ENCODE data around the gene SRC.

DNA sequence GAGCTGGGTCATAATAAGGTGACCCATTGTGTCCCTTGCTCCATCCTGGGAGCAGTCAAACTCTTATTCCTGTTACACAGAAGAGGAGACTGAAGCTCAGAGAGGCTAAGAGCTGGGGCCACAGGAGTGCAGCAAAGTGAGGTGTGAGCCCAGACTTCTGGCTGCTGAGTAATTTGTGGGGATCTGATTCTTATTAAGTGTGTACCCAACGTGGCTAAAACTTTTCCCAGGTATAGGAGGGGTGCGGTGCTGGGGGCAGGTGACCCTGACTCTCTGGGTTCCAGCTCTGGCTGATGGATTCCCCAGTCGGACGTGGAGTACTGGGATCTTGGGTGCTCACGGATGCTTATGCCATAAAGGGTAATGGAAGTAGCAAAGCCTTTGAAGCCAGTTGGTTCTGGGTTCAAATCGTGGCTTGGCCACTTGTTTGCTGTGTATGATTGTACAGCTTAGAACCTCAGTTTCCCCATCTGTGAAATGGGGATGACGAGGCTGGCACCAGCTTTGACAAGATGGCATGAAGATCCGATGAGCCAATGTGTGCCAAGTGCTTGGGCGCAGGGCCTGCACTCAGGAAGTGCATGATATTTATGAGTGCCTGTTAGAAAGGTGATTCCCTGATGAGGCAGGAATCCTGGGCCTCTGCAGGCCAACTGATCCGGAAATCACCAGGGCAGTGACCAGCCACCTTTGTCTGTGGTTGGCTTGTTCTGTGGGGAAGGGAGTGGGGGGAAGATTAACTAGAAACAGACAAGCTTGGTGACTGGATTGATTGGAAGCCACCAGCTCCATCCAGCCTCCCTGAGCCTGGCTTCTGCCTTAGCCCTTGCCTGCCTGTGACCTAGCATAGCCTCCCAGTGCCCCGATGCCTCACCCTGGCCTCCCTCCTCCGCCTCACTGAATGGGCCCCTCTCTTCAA is 6.0 kb downstream of the SRC start:
- TF ChIP-seq, protein P1, sequence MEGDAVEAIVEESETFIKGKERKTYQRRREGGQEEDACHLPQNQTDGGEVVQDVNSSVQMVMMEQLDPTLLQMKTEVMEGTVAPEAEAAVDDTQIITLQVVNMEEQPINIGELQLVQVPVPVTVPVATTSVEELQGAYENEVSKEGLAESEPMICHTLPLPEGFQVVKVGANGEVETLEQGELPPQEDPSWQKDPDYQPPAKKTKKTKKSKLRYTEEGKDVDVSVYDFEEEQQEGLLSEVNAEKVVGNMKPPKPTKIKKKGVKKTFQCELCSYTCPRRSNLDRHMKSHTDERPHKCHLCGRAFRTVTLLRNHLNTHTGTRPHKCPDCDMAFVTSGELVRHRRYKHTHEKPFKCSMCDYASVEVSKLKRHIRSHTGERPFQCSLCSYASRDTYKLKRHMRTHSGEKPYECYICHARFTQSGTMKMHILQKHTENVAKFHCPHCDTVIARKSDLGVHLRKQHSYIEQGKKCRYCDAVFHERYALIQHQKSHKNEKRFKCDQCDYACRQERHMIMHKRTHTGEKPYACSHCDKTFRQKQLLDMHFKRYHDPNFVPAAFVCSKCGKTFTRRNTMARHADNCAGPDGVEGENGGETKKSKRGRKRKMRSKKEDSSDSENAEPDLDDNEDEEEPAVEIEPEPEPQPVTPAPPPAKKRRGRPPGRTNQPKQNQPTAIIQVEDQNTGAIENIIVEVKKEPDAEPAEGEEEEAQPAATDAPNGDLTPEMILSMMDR (IDR thresholded peaks at IDR 0.05): no peak
- no peak for TF ChIP-seq POLR2A (IDR thresholded peaks at IDR 0.05)
- no peak for TF ChIP-seq EP300 (IDR thresholded peaks at IDR 0.05; ENCODE audit: low read depth)
